Suprapubic skin (tissue), 4 donors: ENCODE measurements around the gene UCK1.

Source experiments
- EP300 ChIP-seq: sonication (generic); formaldehyde crosslinking; IDR thresholded peaks from one replicate; pipeline ENCODE4 v1.6.1; 2017; ENCODE audit warnings: antibody characterized with exemption
- POLR2A ChIP-seq, 2 donors: fragments of 450-650 bp; IDR thresholded peaks; one replicate each; pipeline ENCODE4 v1.6.1; 2017; ENCODE audit warnings: antibody characterized with exemption in 2 of 2, mild to moderate bottlenecking in 2 of 2, moderate library complexity in 2 of 2
- POLR2AphosphoS5 ChIP-seq, 3 donors: sonication (generic); formaldehyde crosslinking; IDR thresholded peaks; one replicate each; pipeline ENCODE4 v1.6.1; 2017; ENCODE audit warnings: antibody characterized with exemption in 3 of 3
- TF ChIP-seq, protein P1 (sequence below), 2 donors: fragments of 200-600 bp in 1 of 2; fragments of 450-650 bp in 1 of 2; sonication (generic) in 1 of 2; IDR thresholded peaks; one replicate each; pipeline ENCODE4 v1.5.1; 2016 to 2019; ENCODE audit warnings: antibody characterized with exemption in 2 of 2, mild to moderate bottlenecking in 1 of 2, moderate library complexity in 1 of 2

DNA sequence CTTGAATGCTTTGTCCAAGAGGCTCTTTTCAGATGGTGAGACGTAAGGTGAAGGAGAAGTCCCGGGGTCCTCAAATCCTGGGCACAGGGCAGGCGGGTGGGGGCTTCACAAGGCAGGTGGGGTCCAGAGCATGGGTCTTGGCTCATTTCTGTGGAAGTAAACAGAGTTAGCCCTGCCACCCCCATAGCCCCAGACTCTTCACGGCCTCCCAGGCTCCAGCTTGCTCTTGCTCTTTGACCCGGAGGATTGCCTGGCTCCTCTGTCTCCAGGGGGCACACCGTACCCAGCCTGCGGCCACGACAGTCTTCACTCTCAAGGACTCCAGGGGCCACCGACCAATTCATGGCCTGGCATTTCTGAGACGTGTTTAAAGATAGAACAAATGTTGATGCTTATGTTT is 57.2 kb downstream of the UCK1 start:
- TF ChIP-seq, protein P1, sequence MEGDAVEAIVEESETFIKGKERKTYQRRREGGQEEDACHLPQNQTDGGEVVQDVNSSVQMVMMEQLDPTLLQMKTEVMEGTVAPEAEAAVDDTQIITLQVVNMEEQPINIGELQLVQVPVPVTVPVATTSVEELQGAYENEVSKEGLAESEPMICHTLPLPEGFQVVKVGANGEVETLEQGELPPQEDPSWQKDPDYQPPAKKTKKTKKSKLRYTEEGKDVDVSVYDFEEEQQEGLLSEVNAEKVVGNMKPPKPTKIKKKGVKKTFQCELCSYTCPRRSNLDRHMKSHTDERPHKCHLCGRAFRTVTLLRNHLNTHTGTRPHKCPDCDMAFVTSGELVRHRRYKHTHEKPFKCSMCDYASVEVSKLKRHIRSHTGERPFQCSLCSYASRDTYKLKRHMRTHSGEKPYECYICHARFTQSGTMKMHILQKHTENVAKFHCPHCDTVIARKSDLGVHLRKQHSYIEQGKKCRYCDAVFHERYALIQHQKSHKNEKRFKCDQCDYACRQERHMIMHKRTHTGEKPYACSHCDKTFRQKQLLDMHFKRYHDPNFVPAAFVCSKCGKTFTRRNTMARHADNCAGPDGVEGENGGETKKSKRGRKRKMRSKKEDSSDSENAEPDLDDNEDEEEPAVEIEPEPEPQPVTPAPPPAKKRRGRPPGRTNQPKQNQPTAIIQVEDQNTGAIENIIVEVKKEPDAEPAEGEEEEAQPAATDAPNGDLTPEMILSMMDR (IDR thresholded peaks at IDR 0.05) = no peak
- TF ChIP-seq POLR2AphosphoS5 (IDR thresholded peaks at IDR 0.05) = no peak
- no peak for TF ChIP-seq POLR2A (IDR thresholded peaks at IDR 0.05)
- no peak for TF ChIP-seq EP300
